GM12874 (cell line): ENCODE results near the gene XAGE5.

Experiments used
- CTCF ChIP-seq: IDR thresholded peaks from 2 replicates; pipeline ENCODE4 v1.5.1; 2011; ENCODE audit warnings: low read depth, mild to moderate bottlenecking, control low read depth, low read length, moderate library complexity; ENCODE audit not compliant: insufficient read depth

Gene XAGE5

DNA sequence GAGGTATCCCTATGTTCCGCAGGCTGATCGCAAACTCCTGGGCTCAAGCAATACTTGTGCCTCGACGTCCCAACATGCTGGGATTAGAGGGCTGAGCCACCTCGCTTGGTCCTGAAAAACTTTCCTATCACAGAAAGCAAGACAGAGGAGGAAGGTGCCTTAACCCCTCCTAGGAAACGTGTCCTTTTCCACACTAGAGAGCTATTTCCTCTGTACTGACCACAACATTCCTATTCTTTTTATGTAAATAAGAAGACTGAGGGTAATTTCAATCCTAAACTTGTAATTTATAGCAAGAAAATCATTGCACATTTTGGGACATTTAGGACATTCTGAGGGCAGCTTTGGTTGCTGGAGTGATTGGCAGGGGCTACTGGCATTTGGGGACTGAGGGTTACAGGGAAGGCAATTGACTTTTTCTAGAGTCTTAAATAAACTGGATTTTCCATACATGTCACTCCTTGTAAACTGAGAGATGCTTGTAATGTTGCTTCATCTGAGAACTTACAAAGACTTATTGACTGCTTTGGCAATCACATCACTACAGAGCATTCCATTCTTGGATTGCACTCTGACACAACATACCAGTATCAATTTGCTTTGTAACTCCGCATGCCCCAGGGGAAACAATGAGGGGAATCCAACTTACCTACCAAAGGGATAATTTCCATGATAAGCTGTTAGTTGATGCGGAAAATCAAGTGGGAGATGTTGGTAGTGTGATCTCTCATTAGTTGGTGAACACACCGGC is 41.2 kb downstream of the XAGE5 start:
- no peak for TF ChIP-seq CTCF

DNA sequence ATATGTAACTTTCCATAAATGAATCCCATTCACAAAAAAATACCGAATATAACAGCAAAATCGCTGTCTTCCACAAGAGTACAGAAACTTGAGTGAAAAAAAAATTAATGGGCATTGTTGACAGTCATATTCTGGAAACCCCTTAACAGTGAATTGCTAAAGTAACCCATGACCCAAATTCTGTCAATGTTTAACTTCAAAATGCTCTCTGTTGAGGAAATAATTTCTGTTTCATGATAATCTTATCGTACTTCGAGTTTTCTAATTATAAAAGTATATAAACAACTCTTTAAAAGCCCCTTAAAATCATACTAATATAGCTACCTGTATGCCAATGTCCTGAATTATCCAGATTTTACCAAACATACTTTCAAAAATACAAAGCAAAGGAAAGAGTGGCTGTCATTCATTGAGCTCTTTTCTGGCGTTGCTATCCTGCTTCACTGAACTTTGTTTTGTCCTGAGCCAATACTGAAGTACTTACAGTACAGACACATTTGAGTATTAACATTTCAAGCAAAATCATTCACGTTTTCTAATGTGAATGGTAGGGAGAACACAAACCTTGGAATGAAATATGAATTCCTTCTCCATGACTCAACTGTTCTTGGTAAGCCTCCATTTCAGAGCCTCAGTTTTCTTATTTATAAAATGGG is 54.4 kb downstream of the XAGE5 start:
- TF ChIP-seq CTCF = no peak
